SK-N-SH (cell line): Measurements from ENCODE around the gene RAD51B. TPM values are rescaled to one million over a fixed set of nuclear protein-coding genes. Genes with fewer than 3 reads are reported as not detected.

Experiments
- CTCF ChIA-PET: fragments of 300-600, 350-600 bp; formaldehyde crosslinking; extraction: SDS; loops from one replicate; lab custom pipeline; 2021; lab: Yijun Ruan, JAX
- POLR2A ChIA-PET: fragments of 350-600 bp; sonication (Branson Sonifier 250); formaldehyde crosslinking; extraction: SDS; loops from one replicate; lab custom pipeline; 2020; ENCODE audit warnings: antibody characterized with exemption, inconsistent platforms; lab: Yijun Ruan, JAX
- DNase-seq: peaks from one replicate; pipeline ENCODE4 v3.0.0; 2012
- H2AFZ ChIP-seq: fragments of 200-600 bp; sonication (generic); 2 replicates; pipeline ENCODE4 v1.8.1; 2016; ENCODE audit warnings: antibody characterized with exemption, mild to moderate bottlenecking, low read depth
- H3F3A ChIP-seq: fragments of 200-600 bp; sonication (generic); replicated peaks from 2 replicates; pipeline ENCODE3; 2016; ENCODE audit warnings: antibody characterized with exemption, mild to moderate bottlenecking; ENCODE audit not compliant: insufficient read depth
- H3K27ac ChIP-seq, 2 experiments: fragments of 200-500 bp in 1 of 2; fragments of 200-600 bp in 1 of 2; sonication (Bioruptor generic) in 1 of 2; sonication (generic), shearing (Covaris generic) in 1 of 2; 2 replicates each; pipeline versions ENCODE4 v1.5.1 to v1.6.1; 2014 to 2016; ENCODE audit warnings: low read depth in 2 of 2, inconsistent platforms in 1 of 2, low read length in 1 of 2, mild to moderate bottlenecking in 1 of 2, mixed read lengths in 1 of 2
- H3K27me3 ChIP-seq: fragments of 200-600 bp; sonication (generic), shearing (Covaris generic); 2 replicates; pipeline ENCODE4 v1.6.1; 2016; ENCODE audit warnings: mixed run types; ENCODE audit not compliant: insufficient read depth
- H3K36me3 ChIP-seq, 2 experiments: fragments of 200-500 bp in 1 of 2; fragments of 200-600 bp in 1 of 2; sonication (Bioruptor generic) in 1 of 2; sonication (generic) in 1 of 2; replicated peaks in 1 of 2; 2 replicates each; pipeline versions ENCODE3 to v1.5.1; 2014 to 2016; ENCODE audit warnings: low read length in 1 of 2, mild to moderate bottlenecking in 1 of 2; ENCODE audit not compliant: insufficient read depth in 2 of 2, control insufficient read depth in 1 of 2
- H3K4me1 ChIP-seq, 2 experiments: fragments of 200-500 bp in 1 of 2; fragments of 200-600 bp in 1 of 2; sonication (Bioruptor generic) in 1 of 2; sonication (generic), shearing (Covaris generic) in 1 of 2; 2 replicates each; pipeline versions ENCODE4 v1.5.1 to v1.6.1; 2014 to 2016; ENCODE audit warnings: low read depth in 1 of 2, low read length in 1 of 2, mixed run types in 1 of 2; ENCODE audit not compliant: insufficient read depth in 2 of 2, control insufficient read depth in 1 of 2
- H3K4me2 ChIP-seq: fragments of 200-600 bp; sonication (generic), shearing (Covaris generic); 2 replicates; pipeline ENCODE4 v1.6.1; 2017; ENCODE audit warnings: mixed run types
- H3K4me3 ChIP-seq, 2 experiments: fragments of 200-500 bp in 1 of 2; fragments of 200-600 bp in 1 of 2; sonication (Bioruptor generic) in 1 of 2; sonication (generic), shearing (Covaris generic) in 1 of 2; 2 replicates each; pipeline versions ENCODE4 v1.5.1 to v1.8.1; 2014 to 2016; ENCODE audit warnings: low read depth in 2 of 2, inconsistent platforms in 1 of 2, low read length in 1 of 2, mild to moderate bottlenecking in 1 of 2, mixed read lengths in 1 of 2, moderate library complexity in 1 of 2
- H3K79me2 ChIP-seq: fragments of 200-600 bp; sonication (generic); 2 replicates; pipeline ENCODE4 v1.8.1; 2017; ENCODE audit warnings: mild to moderate bottlenecking; ENCODE audit not compliant: insufficient read depth
- H3K9ac ChIP-seq: fragments of 200-600 bp; sonication (generic); 2 replicates; pipeline ENCODE4 v1.6.1; 2017; ENCODE audit warnings: mixed run types
- H3K9me2 ChIP-seq: fragments of 200-600 bp; sonication (generic); 2 replicates; pipeline ENCODE4 v1.6.1; 2017; ENCODE audit warnings: mixed run types
- H3K9me3 ChIP-seq: fragments of 200-600 bp; sonication (generic); 2 replicates; pipeline ENCODE4 v1.6.1; 2017; ENCODE audit warnings: mixed run types, mild to moderate bottlenecking, moderate library complexity
- H4K20me1 ChIP-seq: fragments of 200-600 bp; sonication (generic); 2 replicates; pipeline ENCODE4 v1.6.1; 2017; ENCODE audit warnings: mild to moderate bottlenecking, mixed run types; ENCODE audit not compliant: insufficient read depth
- CHD2 ChIP-seq: fragments of 150-350 bp; IDR thresholded peaks from 2 replicates; pipeline ENCODE4 v1.6.1; 2018; ENCODE audit warnings: low read length; ENCODE audit not compliant: partially characterized antibody
- CTCF ChIP-seq: fragments of 200-600 bp; sonication (generic); IDR thresholded peaks from 2 replicates; pipeline ENCODE4 v1.6.1; 2017; ENCODE audit warnings: antibody characterized with exemption, mild to moderate bottlenecking, moderate library complexity
- FOXJ3 ChIP-seq: sonication (generic); formaldehyde crosslinking; IDR thresholded peaks from 2 replicates; pipeline ENCODE4 v1.5.1; 2020; ENCODE audit warnings: mild to moderate bottlenecking, missing genetic modification reagents
- FOXM1 ChIP-seq: IDR thresholded peaks from 2 replicates; pipeline ENCODE4 v1.4.0; 2012; ENCODE audit warnings: low read depth, mild to moderate bottlenecking
- GABPA ChIP-seq: IDR thresholded peaks from 2 replicates; pipeline ENCODE4 v1.4.0; 2012; ENCODE audit warnings: low read depth, mild to moderate bottlenecking
- GATA2 ChIP-seq: sonication (generic); formaldehyde crosslinking; IDR thresholded peaks from 2 replicates; pipeline ENCODE4 v1.5.0; 2020; ENCODE audit warnings: mild to moderate bottlenecking, missing genetic modification reagents
- JUND ChIP-seq: IDR thresholded peaks from 2 replicates; pipeline ENCODE4 v1.4.0; 2012
- MXI1 ChIP-seq: IDR thresholded peaks from 2 replicates; pipeline ENCODE4 v1.6.1; 2012; ENCODE audit warnings: mild to moderate bottlenecking, low read depth, low read length, improper control_type of control experiment
- PBX3 ChIP-seq: IDR thresholded peaks from 2 replicates; pipeline ENCODE4; 2012
- POLR2AphosphoS5 ChIP-seq: IDR thresholded peaks from 2 replicates; pipeline ENCODE4 v1.6.1; 2012; ENCODE audit warnings: low read depth, low read length
- RAD21 ChIP-seq: IDR thresholded peaks from 2 replicates; pipeline ENCODE4 v1.6.1; 2012; ENCODE audit warnings: mild to moderate bottlenecking, low read length
- RCOR1 ChIP-seq: fragments of 150-350 bp; IDR thresholded peaks from 2 replicates; pipeline ENCODE4 v1.6.1; 2017; ENCODE audit warnings: antibody characterized with exemption, low read length
- REST ChIP-seq: IDR thresholded peaks from 2 replicates; pipeline ENCODE4 v1.6.1; 2012; ENCODE audit warnings: mild to moderate bottlenecking, low read depth, low read length, moderate library complexity
- RFX5 ChIP-seq: IDR thresholded peaks from 2 replicates; pipeline ENCODE4 v1.6.1; 2012; ENCODE audit warnings: mild to moderate bottlenecking, improper control_type of control experiment, low read length
- RXRA ChIP-seq: IDR thresholded peaks from 2 replicates; pipeline ENCODE4 v1.4.0; 2012; ENCODE audit warnings: low read depth, mild to moderate bottlenecking, borderline replicate concordance
- SIN3A ChIP-seq: IDR thresholded peaks from 2 replicates; pipeline ENCODE4 v1.6.1; 2012; ENCODE audit warnings: low read depth, mild to moderate bottlenecking, low read length, moderate library complexity, borderline replicate concordance
- SMC3 ChIP-seq: IDR thresholded peaks from 2 replicates; pipeline ENCODE4 v1.6.1; 2012; ENCODE audit warnings: low read depth, low read length, improper control_type of control experiment
- USF1 ChIP-seq: IDR thresholded peaks from 2 replicates; pipeline ENCODE4 v1.4.0; 2012; ENCODE audit warnings: low read depth, borderline replicate concordance
- YY1 ChIP-seq: IDR thresholded peaks from 2 replicates; pipeline ENCODE4 v1.4.0; 2012; ENCODE audit warnings: low read depth, mild to moderate bottlenecking
- ZBTB33 ChIP-seq: IDR thresholded peaks from 2 replicates; pipeline ENCODE4 v1.4.0; 2012; ENCODE audit warnings: low read depth, borderline replicate concordance
- WGBS: methylation state at CpG from one replicate; pipeline ENCODE4 v1.1.6; 2017; ENCODE audit warnings: low lambda C conversion rate; 5-methylcytosine and 5-hydroxymethylcytosine counted together
- polyA plus RNA-seq, 3 experiments: library from polyadenylated mRNA; depleted of rRNA; stranded (reverse); fragments of >200 nt; gene quantifications; 2 replicates each; pipeline ENCODE4 v1.2.3, GENCODE V29; 2012
- TF ChIP-seq, protein P1 (sequence below): fragments of 150-350 bp; IDR thresholded peaks from 2 replicates; pipeline ENCODE4 v1.6.1; 2016; ENCODE audit warnings: mild to moderate bottlenecking, low read depth, low read length
- TF ChIP-seq, protein P2 (sequence below): IDR thresholded peaks from 2 replicates; pipeline ENCODE4 v1.4.0; 2012; ENCODE audit warnings: low read depth

RAD51B gene
- polyA plus RNA-seq, 1 of the 3 experiments (the other 2 are of a cell fraction), result 6.0 TPM

DNA sequence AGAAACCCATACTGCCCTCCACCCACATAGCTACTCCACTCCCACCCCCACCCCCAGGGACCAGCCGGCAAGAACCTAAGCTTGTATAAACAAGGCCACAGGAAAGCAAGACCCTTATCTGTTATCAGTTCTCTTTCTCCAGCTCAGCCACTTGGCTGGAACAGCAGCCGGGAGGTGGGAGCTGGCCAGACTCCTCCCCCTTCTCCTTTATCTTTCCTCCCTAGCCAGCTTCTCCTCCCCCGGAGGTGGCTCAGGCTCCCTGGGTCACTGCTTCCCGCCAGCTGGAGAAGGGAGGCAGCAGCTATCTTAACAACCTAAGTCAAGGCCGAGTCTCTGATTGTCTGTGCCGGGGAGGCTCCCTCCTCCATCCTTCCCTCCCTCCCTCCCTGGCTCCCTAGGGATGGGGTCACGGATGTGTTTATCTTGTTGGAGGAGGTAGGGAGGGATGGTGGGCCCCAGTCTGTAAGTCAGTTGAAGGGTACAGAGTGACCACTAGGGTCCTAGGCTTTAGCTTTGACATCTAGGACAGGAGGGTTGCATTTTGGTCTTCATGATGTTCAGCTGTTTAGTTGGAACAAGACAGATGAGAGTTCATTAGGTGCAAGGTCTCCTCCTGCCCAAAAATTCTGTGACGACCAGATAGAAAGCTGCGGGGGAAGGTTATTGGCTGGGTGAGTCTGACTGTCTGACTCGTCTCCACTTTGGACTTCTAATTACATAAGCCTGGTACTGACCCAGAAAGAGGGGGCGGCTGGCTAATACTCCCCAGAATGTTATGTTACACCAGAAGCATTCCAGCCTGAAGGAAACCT is 943.6 kb downstream of the RAD51B start:
- ChIA-PET POLR2A (no interaction called here), CTCF (interaction anchor here (1.1 to 1.3 kb wide), 3 partner anchors 20 to 515 kb away, joined by 3 to 6 read pairs (median 4); no protein-coding TSS in a partner anchor)
- DNase-seq, result peak; percentile 80
- Histone ChIP-seq H3K36me3 (no peaks in the 10 kb centered on the region), H3K9ac (no peak overlapping the region), H3K27me3 (no peaks in the 10 kb centered on the region), H3K4me2 (peak overlapping the region; percentile 29; the same call in 1 of the 2 replicates), H3K27ac (peak overlapping the region in 1 of 2 experiments; percentile 44; a peak in 3 of 4 replicates), H3K9me2 (no peaks in the 10 kb centered on the region), H3K4me3 (no peak overlapping the region), H3K79me2 (no peaks in the 10 kb centered on the region), H2AFZ (no peak overlapping the region), H3K9me3 (no peaks in the 10 kb centered on the region), H3F3A (peaks cover 5% of the 10 kb centered on the region), H3K4me1 (peaks cover 5 to 12% of the 10 kb centered on the region in 2 experiments; a peak in 2 of 4 replicates), H4K20me1 (no peaks in the 10 kb centered on the region)
- 46% methylated on average over 11 of the region's 11 CpGs for WGBS
- TF ChIP-seq MXI1 (no peak), GATA2 (CRISPR knock-in tag) (peak; percentile 77), FOXM1 (no peak), ZBTB33 (no peak), GABPA (no peak), CHD2 (no peak), POLR2AphosphoS5 (no peak), PBX3 (no peak), RFX5 (no peak), YY1 (no peak), CTCF (no peak), RXRA (no peak), SMC3 (no peak), JUND (no peak), RCOR1 (no peak), REST (no peak), USF1 (no peak), RAD21 (peak; percentile 7; the same call in 1 of the 2 replicates), SIN3A (no peak), FOXJ3 (CRISPR knock-in tag) (0 out of 2 replicates have a peak, but pooled peaks have one; percentile 23)
- TF ChIP-seq, protein P1, sequence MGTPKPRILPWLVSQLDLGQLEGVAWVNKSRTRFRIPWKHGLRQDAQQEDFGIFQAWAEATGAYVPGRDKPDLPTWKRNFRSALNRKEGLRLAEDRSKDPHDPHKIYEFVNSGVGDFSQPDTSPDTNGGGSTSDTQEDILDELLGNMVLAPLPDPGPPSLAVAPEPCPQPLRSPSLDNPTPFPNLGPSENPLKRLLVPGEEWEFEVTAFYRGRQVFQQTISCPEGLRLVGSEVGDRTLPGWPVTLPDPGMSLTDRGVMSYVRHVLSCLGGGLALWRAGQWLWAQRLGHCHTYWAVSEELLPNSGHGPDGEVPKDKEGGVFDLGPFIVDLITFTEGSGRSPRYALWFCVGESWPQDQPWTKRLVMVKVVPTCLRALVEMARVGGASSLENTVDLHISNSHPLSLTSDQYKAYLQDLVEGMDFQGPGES, result no peak
- TF ChIP-seq, protein P2, sequence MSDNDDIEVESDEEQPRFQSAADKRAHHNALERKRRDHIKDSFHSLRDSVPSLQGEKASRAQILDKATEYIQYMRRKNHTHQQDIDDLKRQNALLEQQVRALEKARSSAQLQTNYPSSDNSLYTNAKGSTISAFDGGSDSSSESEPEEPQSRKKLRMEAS, result no peak
